ENCODE data around the gene DEPDC4. TPM values are rescaled to one million over a fixed set of nuclear protein-coding genes. Genes with fewer than 3 reads are reported as not detected.

Gene DEPDC4
- total RNA-seq, result 0.49 TPM in 2 replicates

GRCh38 chr12:100266835-100267602 is at the start of gene DEPDC4, which contains the start of gene SCYL2:
DEPDC4 (minus strand) TSS chr12:100267079; CDS start chr12:100267076, 3 bp downstream.
SCYL2 (plus strand) TSS chr12:100267177; CDS start chr12:100282971, 15,794 bp downstream.

DNA sequence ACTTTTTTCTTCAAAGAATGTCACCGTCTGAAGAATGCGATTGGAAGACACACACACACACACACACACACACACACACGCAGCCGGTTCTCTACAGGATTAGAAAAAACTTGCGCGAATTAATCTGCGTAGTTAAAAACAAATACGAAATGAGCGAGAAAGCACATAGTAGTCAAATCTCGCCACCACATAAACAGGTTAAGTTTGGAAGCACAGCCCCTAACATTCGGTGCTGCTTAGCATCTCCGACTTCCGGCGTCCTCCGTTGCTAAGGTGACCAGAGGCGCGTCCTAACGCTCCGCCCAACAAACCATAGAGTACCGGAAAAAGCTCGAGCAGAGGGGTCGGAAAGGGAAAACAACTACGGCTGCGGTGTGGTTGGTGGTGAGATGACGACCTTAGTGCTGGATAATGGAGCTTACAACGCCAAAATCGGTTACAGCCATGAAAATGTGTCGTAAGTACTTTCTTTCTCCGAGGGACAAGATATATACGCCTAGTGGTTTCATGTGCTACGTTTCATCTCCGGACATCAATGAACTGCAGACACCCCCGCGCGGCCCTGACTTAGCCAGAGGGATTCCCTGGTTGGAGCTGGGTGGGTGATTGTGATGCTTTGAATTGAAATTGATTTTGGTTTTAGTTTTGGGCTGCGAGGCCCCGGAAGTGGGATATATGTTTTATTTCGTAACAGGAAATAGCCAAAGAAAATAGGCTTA is 66.3 kb downstream of the DEPDC4 start, which contains the start of gene ACTR6:
Gene ACTR6 (plus strand): TSS at position 353 of the 719 bp plus-strand sequence. CDS start 37 bp downstream, at position 390.

Small RNA genes within 50 kb of the gene (small RNA-seq; reads per million reads assigned to genes)
- gene RF00019, result not detected

Other genes with a start within 250 kb of the DEPDC4 start
- 44.2 and 52.9 TPM in 2 replicates for gene BLTP3B, start 124.2 kb downstream of the DEPDC4 start, total RNA-seq
- 14.3 and 15.8 TPM in 2 replicates for gene ACTR6, start 66.3 kb downstream of the DEPDC4 start, total RNA-seq
- gene SCYL2, start 98 bp upstream of the DEPDC4 start, total RNA-seq, result 54.7 and 61.2 TPM in 2 replicates
- gene SLC17A8, start 90.0 kb upstream of the DEPDC4 start, total RNA-seq, result not detected in 2 replicates
- not detected in 2 replicates for gene NR1H4, start 206.8 kb upstream of the DEPDC4 start, total RNA-seq